OCI-LY1 (cell line): ENCODE data around the gene TMEM53.
A peak's percentile ranks its signal among the peaks of the same experiment; 100 is the strongest.

Experiments
- H2AFZ ChIP-seq: fragments of 200-600 bp; sonication (generic), shearing (Covaris generic); 2 replicates; pipeline ENCODE4 v1.6.0; 2014; ENCODE audit warnings: antibody characterized with exemption, mild to moderate bottlenecking, low read length
- H3F3A ChIP-seq: fragments of 200-600 bp; sonication (generic), shearing (Covaris generic); 2 replicates; pipeline ENCODE4 v1.6.0; 2014; ENCODE audit warnings: mild to moderate bottlenecking, antibody characterized with exemption, low read length, moderate library complexity; ENCODE audit not compliant: insufficient read depth
- H3K27ac ChIP-seq: fragments of 200-600 bp; sonication (generic); 2 replicates; pipeline ENCODE4 v1.5.1; 2014; ENCODE audit warnings: low read length, mixed run types, mild to moderate bottlenecking, low read depth; ENCODE audit not compliant: poor library complexity, severe bottlenecking
- H3K27me3 ChIP-seq: fragments of 200-600 bp; sonication (generic); 2 replicates; pipeline ENCODE4 v1.6.0; 2014; ENCODE audit warnings: antibody characterized with exemption, mild to moderate bottlenecking, low read length, moderate library complexity; ENCODE audit not compliant: insufficient read depth
- H3K36me3 ChIP-seq: fragments of 200-600 bp; sonication (generic); 2 replicates; pipeline ENCODE4 v1.6.1; 2014; ENCODE audit warnings: mild to moderate bottlenecking, antibody characterized with exemption, low read length, moderate library complexity, mixed read lengths; ENCODE audit not compliant: insufficient read depth
- H3K4me1 ChIP-seq: fragments of 200-600 bp; sonication (generic); 2 replicates; pipeline ENCODE4 v1.5.1; 2014; ENCODE audit warnings: mild to moderate bottlenecking, low read length, moderate library complexity; ENCODE audit not compliant: insufficient read depth, severe bottlenecking
- H3K4me2 ChIP-seq: fragments of 200-600 bp; sonication (generic), shearing (Covaris generic); 2 replicates; pipeline ENCODE4 v1.6.1; 2014; ENCODE audit warnings: low read length
- H3K4me3 ChIP-seq: fragments of 200-600 bp; sonication (generic); 2 replicates; pipeline ENCODE4 v1.5.1; 2014; ENCODE audit warnings: low read length, low read depth, mild to moderate bottlenecking, mixed read lengths; ENCODE audit not compliant: poor library complexity, severe bottlenecking
- H3K79me2 ChIP-seq: fragments of 200-600 bp; shearing (Covaris generic); 2 replicates; pipeline ENCODE4 v1.6.1; 2016; ENCODE audit warnings: mixed run types, low read length, mixed read lengths; ENCODE audit not compliant: insufficient read depth
- H3K9ac ChIP-seq: fragments of 200-600 bp; sonication (generic), shearing (Covaris generic); 2 replicates; pipeline ENCODE4 v1.6.1; 2014; ENCODE audit warnings: mild to moderate bottlenecking, low read length, mixed read lengths
- H3K9me2 ChIP-seq: fragments of 200-600 bp; sonication (generic), shearing (Covaris generic); 2 replicates; pipeline ENCODE4 v1.6.1; 2014; ENCODE audit warnings: low read depth, mild to moderate bottlenecking, low read length, mixed read lengths
- H3K9me3 ChIP-seq: fragments of 200-600 bp; shearing (Covaris generic); 2 replicates; pipeline ENCODE4 v1.6.1; 2014; ENCODE audit warnings: low read length, mixed read lengths
- H4K20me1 ChIP-seq: fragments of 200-600 bp; sonication (generic), shearing (Covaris generic); 2 replicates; pipeline ENCODE4 v1.6.0; 2016; ENCODE audit warnings: mild to moderate bottlenecking, low read length; ENCODE audit not compliant: insufficient read depth
- EZH2 ChIP-seq: fragments of 200-600 bp; sonication (generic), shearing (Covaris generic); IDR thresholded peaks from 2 replicates; pipeline ENCODE4 v1.8.0; 2017; ENCODE audit warnings: borderline replicate concordance, mixed run types, mild to moderate bottlenecking, antibody characterized with exemption, low read length, moderate library complexity, mixed read lengths
- TF ChIP-seq, protein P1 (sequence below): fragments of 200-600 bp; sonication (generic), shearing (Covaris generic); IDR thresholded peaks from 2 replicates; pipeline ENCODE4 v1.5.1; 2017; ENCODE audit warnings: mild to moderate bottlenecking, antibody characterized with exemption, low read length, moderate library complexity, mixed read lengths

TMEM53 gene

DNA sequence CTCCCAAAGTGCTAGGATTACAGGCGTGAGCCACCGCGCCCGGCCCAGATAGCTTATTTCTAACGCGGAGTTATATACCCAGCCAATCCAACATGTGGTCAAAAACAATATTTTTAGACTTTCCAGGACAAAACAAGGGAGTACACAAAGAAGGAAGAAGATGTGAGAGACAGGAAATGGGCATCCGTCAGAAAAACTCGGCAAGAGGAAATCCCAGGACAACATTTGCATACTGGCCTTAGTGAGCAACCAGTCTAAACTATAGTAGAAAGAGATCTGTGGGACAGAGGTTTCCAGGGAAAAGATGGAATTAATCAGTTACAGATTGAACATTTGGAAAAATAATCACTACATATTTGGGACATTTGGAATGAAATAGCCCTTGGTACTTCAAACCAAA, 11.6 kb upstream of the TMEM53 start:
- H3K79me2 ChIP-seq, result no peaks in the 10 kb centered on the region
- H3K9me2 ChIP-seq, result no peaks in the 10 kb centered on the region
- H3K9ac ChIP-seq, result no peak overlapping the region
- no peaks in the 10 kb centered on the region for H4K20me1 ChIP-seq
- TF ChIP-seq, protein P1, sequence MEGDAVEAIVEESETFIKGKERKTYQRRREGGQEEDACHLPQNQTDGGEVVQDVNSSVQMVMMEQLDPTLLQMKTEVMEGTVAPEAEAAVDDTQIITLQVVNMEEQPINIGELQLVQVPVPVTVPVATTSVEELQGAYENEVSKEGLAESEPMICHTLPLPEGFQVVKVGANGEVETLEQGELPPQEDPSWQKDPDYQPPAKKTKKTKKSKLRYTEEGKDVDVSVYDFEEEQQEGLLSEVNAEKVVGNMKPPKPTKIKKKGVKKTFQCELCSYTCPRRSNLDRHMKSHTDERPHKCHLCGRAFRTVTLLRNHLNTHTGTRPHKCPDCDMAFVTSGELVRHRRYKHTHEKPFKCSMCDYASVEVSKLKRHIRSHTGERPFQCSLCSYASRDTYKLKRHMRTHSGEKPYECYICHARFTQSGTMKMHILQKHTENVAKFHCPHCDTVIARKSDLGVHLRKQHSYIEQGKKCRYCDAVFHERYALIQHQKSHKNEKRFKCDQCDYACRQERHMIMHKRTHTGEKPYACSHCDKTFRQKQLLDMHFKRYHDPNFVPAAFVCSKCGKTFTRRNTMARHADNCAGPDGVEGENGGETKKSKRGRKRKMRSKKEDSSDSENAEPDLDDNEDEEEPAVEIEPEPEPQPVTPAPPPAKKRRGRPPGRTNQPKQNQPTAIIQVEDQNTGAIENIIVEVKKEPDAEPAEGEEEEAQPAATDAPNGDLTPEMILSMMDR, result no peak
- TF ChIP-seq EZH2, result no peak
- peaks cover 9% of the 10 kb centered on the region for H3K4me1 ChIP-seq
- H3K27ac ChIP-seq, result no peak overlapping the region
- no peaks in the 10 kb centered on the region for H3K27me3 ChIP-seq
- H3K4me2 ChIP-seq, result no peak overlapping the region
- H3K36me3 ChIP-seq, result no peaks in the 10 kb centered on the region
- no peak overlapping the region for H3K4me3 ChIP-seq
- H3F3A ChIP-seq, result no peaks in the 10 kb centered on the region
- no peaks in the 10 kb centered on the region for H3K9me3 ChIP-seq
- no peak overlapping the region for H2AFZ ChIP-seq

DNA sequence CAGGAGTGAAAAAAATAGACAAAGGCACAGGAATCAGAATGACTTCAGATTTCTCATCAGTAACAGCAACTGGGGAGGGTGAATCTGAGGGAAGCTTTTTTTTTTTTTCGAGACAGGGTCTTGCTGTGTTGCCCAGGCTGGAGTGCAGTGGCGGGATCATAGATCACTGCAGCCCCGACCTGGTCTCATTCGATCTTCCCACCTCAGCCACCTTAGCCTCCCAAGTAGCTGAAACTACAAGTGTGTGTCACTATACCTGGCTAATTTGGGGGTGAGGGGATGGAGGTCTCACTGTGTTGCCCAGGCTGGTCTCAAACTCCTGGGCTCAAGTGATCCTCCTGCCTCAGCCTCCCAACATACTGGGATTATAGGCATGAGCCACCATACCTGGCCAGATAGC, 10.9 kb upstream of the TMEM53 start:
- no peaks in the 10 kb centered on the region for H4K20me1 ChIP-seq
- no peaks in the 10 kb centered on the region for H3K27me3 ChIP-seq
- H3K4me1 ChIP-seq, result peaks cover 9% of the 10 kb centered on the region
- no peak overlapping the region for H3K27ac ChIP-seq
- H3K4me3 ChIP-seq, result no peak overlapping the region
- H3K4me2 ChIP-seq, result no peak overlapping the region
- H3K9me3 ChIP-seq, result no peaks in the 10 kb centered on the region
- no peak overlapping the region for H2AFZ ChIP-seq
- no peaks in the 10 kb centered on the region for H3K36me3 ChIP-seq
- H3F3A ChIP-seq, result no peaks in the 10 kb centered on the region
- no peaks in the 10 kb centered on the region for H3K79me2 ChIP-seq
- TF ChIP-seq EZH2, result no peak
- TF ChIP-seq, protein P1, result no peak
- no peak overlapping the region for H3K9ac ChIP-seq
- H3K9me2 ChIP-seq, result no peaks in the 10 kb centered on the region

DNA sequence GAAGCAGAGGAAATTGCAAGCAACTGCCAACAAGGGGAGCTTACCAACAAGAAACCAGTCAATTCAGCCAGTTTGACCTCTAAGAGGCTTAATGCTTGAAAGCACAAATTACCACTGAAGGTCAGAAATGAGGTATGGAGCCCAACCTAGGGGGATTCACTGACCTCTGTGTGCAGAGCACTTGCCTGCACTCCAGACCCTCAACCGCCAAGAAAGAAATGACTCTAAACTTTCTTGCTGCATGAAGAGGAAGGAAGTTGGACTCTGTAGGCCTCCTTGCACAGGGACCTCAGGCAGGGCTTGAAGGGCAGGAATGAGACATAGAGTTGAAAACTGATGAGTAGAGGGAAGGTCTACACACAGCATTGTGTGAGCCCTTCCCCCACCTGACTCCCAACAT, 10.2 kb upstream of the TMEM53 start:
- no peak for TF ChIP-seq EZH2
- TF ChIP-seq, protein P1, result no peak
- no peaks in the 10 kb centered on the region for H3K9me3 ChIP-seq
- H2AFZ ChIP-seq, result no peak overlapping the region
- H3K4me1 ChIP-seq, result peaks cover 9% of the 10 kb centered on the region
- peak overlapping the region; percentile 17 for H3K27ac ChIP-seq
- H3K4me3 ChIP-seq, result no peak overlapping the region
- H3K36me3 ChIP-seq, result no peaks in the 10 kb centered on the region
- H3F3A ChIP-seq, result no peaks in the 10 kb centered on the region
- H3K27me3 ChIP-seq, result no peaks in the 10 kb centered on the region
- H3K9me2 ChIP-seq, result no peaks in the 10 kb centered on the region
- no peak overlapping the region for H3K4me2 ChIP-seq
- no peaks in the 10 kb centered on the region for H4K20me1 ChIP-seq
- no peaks in the 10 kb centered on the region for H3K79me2 ChIP-seq
- H3K9ac ChIP-seq, result no peak overlapping the region
